Upper lobe of left lung (tissue), 6 donors: ENCODE data around the gene IPCEF1. TPM values are rescaled to one million over a fixed set of nuclear protein-coding genes. Genes with fewer than 3 reads are reported as not detected.

Source experiments
- ATAC-seq, 2 donors: fragments of 200-7000 bp; cut with Tn5 transposase; one replicate each; pipeline ENCODE4 v1.9.1; 2022; ENCODE audit warnings: mild to moderate bottlenecking in 2 of 2, moderate library complexity in 2 of 2; ENCODE audit not compliant: low FRiP score in 2 of 2
- DNase-seq, 2 donors: peaks; one replicate each; pipeline ENCODE4 v3.0.0-alpha.2; 2019 to 2020
- H3K27ac ChIP-seq, 4 donors: fragments of 200-600 bp; sonication (generic); one replicate each; pipeline ENCODE4 v1.5.1; 2016 to 2019
- H3K27me3 ChIP-seq, 4 donors: fragments of 200-600 bp; sonication (generic); one replicate each; pipeline ENCODE4 v1.5.1; 2017 to 2019
- H3K36me3 ChIP-seq, 4 donors: fragments of 200-600 bp; sonication (generic); one replicate each; pipeline ENCODE4 v1.5.1; 2016 to 2019
- H3K4me1 ChIP-seq, 4 donors: fragments of 200-600 bp; sonication (generic); one replicate each; pipeline ENCODE4 v1.5.1; 2018 to 2019
- H3K4me3 ChIP-seq, 4 donors: fragments of 200-600 bp; sonication (generic); one replicate each; pipeline ENCODE4 v1.5.1; 2017 to 2019; ENCODE audit warnings: mild to moderate bottlenecking in 2 of 4, moderate library complexity in 1 of 4
- H3K9me3 ChIP-seq, 4 donors: fragments of 200-600 bp; sonication (generic); one replicate each; pipeline ENCODE4 v1.5.1; 2018 to 2019
- CTCF ChIP-seq, 6 experiments: fragments of 450-650 bp in 4 of 6; fragments of 200-600 bp in 2 of 6; sonication (generic) in 2 of 6; IDR thresholded peaks; one replicate each; pipeline ENCODE4 v1.5.1; 2016 to 2019; ENCODE audit warnings: antibody characterized with exemption in 6 of 6
- EP300 ChIP-seq, 4 donors: sonication (generic); formaldehyde crosslinking; IDR thresholded peaks; one replicate each; pipeline ENCODE4 v1.5.1; 2017; ENCODE audit warnings: antibody characterized with exemption in 4 of 4, control low read depth in 2 of 4
- POLR2A ChIP-seq, 4 donors: fragments of 450-650 bp; IDR thresholded peaks; one replicate each; pipeline ENCODE4 v1.5.1; 2016 to 2017; ENCODE audit warnings: antibody characterized with exemption in 4 of 4, mild to moderate bottlenecking in 2 of 4
- POLR2AphosphoS5 ChIP-seq, 2 donors: sonication (generic); formaldehyde crosslinking; IDR thresholded peaks; one replicate each; pipeline ENCODE4 v1.5.1; 2017; ENCODE audit warnings: antibody characterized with exemption in 2 of 2
- WGBS, 2 donors: methylation state at CpG; one replicate each; pipeline ENCODE4 v1.1.5; 2017 to 2018; 5-methylcytosine and 5-hydroxymethylcytosine counted together
- total RNA-seq, 6 donors: library from RNA; depleted of rRNA in 4 of 6; stranded (reverse); fragments of >200 nt in 4 of 6; gene quantifications; one replicate each; pipeline versions ENCODE4 v1.1.0 to v1.2.1, GENCODE V29; 2016 to 2021
- donor health status: DM: no; HTN: no; CAD: no; lungs with moderate emphysema.
- donor health status: DM: no; HTN: yes; CAD: no; lungs with severe emphysema.

IPCEF1 gene
- total RNA-seq = 1 to 10 TPM; 1.0 to 5.5 (median 4.0) TPM

GRCh38 chr6:154356690-154357089 is at the start of gene IPCEF1:
IPCEF1 (minus strand) TSS chr6:154356803; CDS start chr6:154265947, 90,856 bp downstream.
- no peaks in the 10 kb centered on the region for H3K36me3 ChIP-seq
- no peak within 1 kb of the TSS for H3K4me3 ChIP-seq
- H3K4me1 ChIP-seq = peaks cover 3 to 15% (median 13%) of the 10 kb centered on the region in 4 donors
- DNase-seq = no peak
- no peaks in the 10 kb centered on the region for H3K9me3 ChIP-seq
- peak within 1 kb of the TSS in 2 of 4 donors; percentile 65 to 73 for H3K27ac ChIP-seq
- no peaks in the 10 kb centered on the region for H3K27me3 ChIP-seq
- TF ChIP-seq POLR2A (IDR thresholded peaks at IDR 0.05) (no peak), CTCF (IDR thresholded peaks at IDR 0.05) (no peak), EP300 (IDR thresholded peaks at IDR 0.05) (no peak), POLR2AphosphoS5 (IDR thresholded peaks at IDR 0.05) (no peak)
- 62% methylated on average over 3 of the region's 3 CpGs for WGBS, 2 donors
- ATAC-seq = peak; percentile 61 to 82

GRCh38 chr6:154406301-154406700 is 49.7 kb upstream of the IPCEF1 start:
- Histone ChIP-seq H3K4me1 (peaks cover 9 to 13% (median 11%) of the 10 kb centered on the region in 4 donors), H3K27me3 (no peaks in the 10 kb centered on the region), H3K27ac (no peak overlapping the region), H3K36me3 (peaks cover 0 to 7% (median 2%) of the 10 kb centered on the region in 4 donors), H3K4me3 (no peak overlapping the region), H3K9me3 (no peaks in the 10 kb centered on the region)
- ATAC-seq (no peak), DNase-seq (peak in 1 of 2 donors; percentile 44)
- WGBS, 2 donors = 95 to 97% methylated on average over 20 of the region's 20 CpGs
- TF ChIP-seq CTCF (IDR thresholded peaks at IDR 0.05) (no peak), POLR2AphosphoS5 (IDR thresholded peaks at IDR 0.05) (no peak), EP300 (IDR thresholded peaks at IDR 0.05) (no peak), POLR2A (IDR thresholded peaks at IDR 0.05) (no peak)

GRCh38 chr6:154404791-154405400 is 48.3 kb upstream of the IPCEF1 start:
- H3K27me3 ChIP-seq = no peaks in the 10 kb centered on the region
- no peaks in the 10 kb centered on the region for H3K9me3 ChIP-seq
- DNase-seq (no peak), ATAC-seq (no peak)
- no peak overlapping the region for H3K27ac ChIP-seq
- H3K4me3 ChIP-seq = no peak overlapping the region
- peaks cover 0 to 7% (median under 1%) of the 10 kb centered on the region in 4 donors for H3K36me3 ChIP-seq
- H3K4me1 ChIP-seq = peaks cover 0 to 7% (median under 1%) of the 10 kb centered on the region in 4 donors
- TF ChIP-seq POLR2AphosphoS5 (IDR thresholded peaks at IDR 0.05) (no peak), EP300 (IDR thresholded peaks at IDR 0.05) (no peak), POLR2A (IDR thresholded peaks at IDR 0.05) (no peak), CTCF (IDR thresholded peaks at IDR 0.05) (no peak)
- 80 to 85% methylated on average over 6 of the region's 6 CpGs for WGBS, 2 donors

- Histone ChIP-seq H3K4me1 (no peaks in the 10 kb centered on the region), H3K27ac (no peak overlapping the region), H3K36me3 (peaks cover 0 to 7% (median 0%) of the 10 kb centered on the region in 4 donors), H3K4me3 (no peak overlapping the region), H3K27me3 (no peaks in the 10 kb centered on the region), H3K9me3 (no peaks in the 10 kb centered on the region)
- ATAC-seq = no peak
- TF ChIP-seq POLR2A (IDR thresholded peaks at IDR 0.05) (no peak), POLR2AphosphoS5 (IDR thresholded peaks at IDR 0.05) (no peak), CTCF (IDR thresholded peaks at IDR 0.05) (no peak), EP300 (IDR thresholded peaks at IDR 0.05) (no peak)
- DNase-seq = no peak
- 30 to 47% methylated on average over 4 of the region's 4 CpGs for WGBS, 2 donors
These were observed 47.2 kb upstream of the IPCEF1 start for GRCh38 chr6:154403788-154404187.
